ENCODE data around the gene TMEM259. TPM values are rescaled to one million over a fixed set of nuclear protein-coding genes. Genes with fewer than 3 reads are reported as not detected.

Gene TMEM259
- total and polyA plus RNA-seq, 7 experiments from 2014 or later, result 40.7 to 347 (median 302) TPM

DNA sequence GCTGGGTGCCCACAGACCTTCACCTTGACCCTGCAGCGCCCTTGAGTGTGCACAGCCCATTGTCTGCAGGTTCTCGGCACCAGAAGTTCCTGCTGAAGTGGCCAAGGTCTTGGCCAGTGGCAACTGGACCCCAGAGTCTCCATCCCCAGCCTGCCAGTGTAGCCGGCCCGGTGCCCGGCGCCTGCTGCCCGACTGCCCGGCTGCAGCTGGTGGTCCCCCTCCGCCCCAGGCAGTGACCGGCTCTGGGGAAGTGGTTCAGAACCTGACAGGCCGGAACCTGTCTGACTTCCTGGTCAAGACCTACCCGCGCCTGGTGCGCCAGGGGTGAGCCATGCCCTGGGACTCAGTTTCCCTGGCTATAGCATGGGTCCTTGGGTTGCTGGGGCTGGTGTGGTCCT lies 34.1 kb upstream of the TMEM259 start:
- Mint-ChIP-seq H3K36me3 (peaks cover 5 to 54% (median 22%) of the 10 kb centered on the region in 5 donors), H3K9me3 (peaks cover 0 to 28% (median 8%) of the 10 kb centered on the region in 11 donors), H3K4me3 (no peak overlapping the region), H3K27ac (no peak overlapping the region), H3K27me3 (no peaks in the 10 kb centered on the region), H3K4me1 (peaks cover 8 to 39% (median 25%) of the 10 kb centered on the region in 7 donors)
- ChIA-PET POLR2A (interaction anchor here (1.6 to 37.6 kb wide), 3 partner anchors 10 to 35 kb away, joined by 5 to 2022 read pairs (median 55); partner anchors contain the start of genes ARHGAP45, GPX4 and POLR2E), CTCF (interaction anchor here (0.7 to 5.5 kb wide), 3 partner anchors 11 to 139 kb away, joined by 3 to 28 read pairs (median 4); partner anchors contain the start of gene ARHGAP45)
- Histone ChIP-seq H3K4me1 (ENCODE audit: control insufficient read depth in 2 of 2, insufficient read depth in 2 of 2, low read length in 2 of 2) (peaks cover 14 to 15% of the 10 kb centered on the region in 2 donors), H3K27ac (ENCODE audit: low read depth, low read length) (no peak overlapping the region), H3K9me3 (ENCODE audit: control insufficient read depth in 2 of 3, low read length in 3 of 3) (peaks cover 0 to 23% (median 0%) of the 10 kb centered on the region in 3 experiments), H3K27me3 (ENCODE audit: control insufficient read depth in 2 of 2, insufficient read depth in 2 of 2, low read length in 2 of 2) (no peaks in the 10 kb centered on the region), H3K4me3 (ENCODE audit: low read length) (no peak overlapping the region), H3K36me3 (ENCODE audit: control insufficient read depth in 2 of 3, insufficient read depth in 3 of 3, low read length in 3 of 3) (peaks cover 0 to 58% (median 0%) of the 10 kb centered on the region in 3 experiments)
- ATAC-seq (no peak), DNase-seq (no peak)
- intact Hi-C loops (cut with micrococcal nuclease), result no loop called here

DNA sequence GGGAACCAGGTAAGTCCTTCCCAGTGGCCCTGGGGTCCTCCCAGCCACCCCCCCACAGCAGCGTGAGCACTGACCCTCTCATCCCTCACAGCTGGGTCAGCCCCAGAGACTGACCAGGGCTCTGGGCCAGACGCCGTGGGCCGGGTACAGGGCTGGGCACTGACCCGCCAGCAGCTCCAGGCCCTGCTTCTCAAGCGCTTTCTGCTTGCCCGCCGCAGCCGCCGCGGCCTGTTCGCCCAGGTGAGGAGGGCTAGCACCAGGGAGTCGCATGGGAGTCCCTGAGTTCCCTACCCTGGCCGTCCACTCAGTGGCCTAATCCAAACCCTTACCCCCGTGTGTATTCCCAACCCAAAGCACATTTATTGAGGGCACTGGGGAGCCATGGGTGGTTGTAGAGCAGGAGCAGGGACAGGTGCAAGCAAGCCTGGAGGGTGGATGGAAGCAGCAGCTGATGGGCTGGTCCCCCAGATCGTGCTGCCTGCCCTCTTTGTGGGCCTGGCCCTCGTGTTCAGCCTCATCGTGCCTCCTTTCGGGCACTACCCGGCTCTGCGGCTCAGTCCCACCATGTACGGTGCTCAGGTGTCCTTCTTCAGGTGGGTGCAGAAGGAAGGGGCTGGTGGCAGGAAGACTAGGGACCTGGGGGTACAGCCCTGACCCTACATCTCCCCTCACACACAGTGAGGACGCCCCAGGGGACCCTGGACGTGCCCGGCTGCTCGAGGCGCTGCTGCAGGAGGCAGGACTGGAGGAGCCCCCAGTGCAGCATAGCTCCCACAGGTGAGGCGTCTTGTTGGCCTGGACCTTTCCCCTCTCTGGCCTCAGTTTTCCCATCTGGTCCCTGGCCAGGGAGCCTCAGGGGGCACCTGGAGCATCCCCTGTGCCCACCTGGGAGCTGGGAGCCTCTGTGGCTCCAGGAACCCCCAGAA lies 33.4 kb upstream of the TMEM259 start:
- POLR2A ChIA-PET, result interaction anchor here (0.8 to 37.6 kb wide), 5 partner anchors 13 to 40 kb away, joined by 3 to 2022 read pairs (median 8); partner anchors contain the start of genes ABCA7, ARHGAP45, GPX4 and POLR2E
- H3K27ac ChIP-seq (ENCODE audit: low read depth, low read length), result no peak overlapping the region
- Mint-ChIP-seq H3K9me3 (peaks cover 0 to 24% (median 8%) of the 10 kb centered on the region in 11 donors), H3K36me3 (peaks cover 5 to 49% (median 22%) of the 10 kb centered on the region in 5 donors), H3K27me3 (no peaks in the 10 kb centered on the region), H3K4me1 (peaks cover 8 to 39% (median 25%) of the 10 kb centered on the region in 7 donors), H3K27ac (no peak overlapping the region), H3K4me3 (no peak overlapping the region)
- DNase-seq (no peak), ATAC-seq (no peak)
- no peak overlapping the region for H3K4me3 ChIP-seq (ENCODE audit: low read length)
- no peaks in the 10 kb centered on the region for H3K27me3 ChIP-seq (ENCODE audit: control insufficient read depth in 2 of 2, insufficient read depth in 2 of 2, low read length in 2 of 2)
- intact Hi-C loops (cut with micrococcal nuclease), result no loop called here
- H3K9me3 ChIP-seq (ENCODE audit: control insufficient read depth in 2 of 3, low read length in 3 of 3), result peaks cover 0 to 23% (median 0%) of the 10 kb centered on the region in 3 experiments
- H3K36me3 ChIP-seq (ENCODE audit: control insufficient read depth in 2 of 3, insufficient read depth in 3 of 3, low read length in 3 of 3), result peaks cover 0 to 58% (median 0%) of the 10 kb centered on the region in 3 experiments
- CTCF ChIA-PET, result interaction anchor here (0.7 to 5.5 kb wide), 3 partner anchors 12 to 140 kb away, joined by 3 to 28 read pairs (median 4); partner anchors contain the start of gene ARHGAP45
- peaks cover 14 to 15% of the 10 kb centered on the region in 2 donors for H3K4me1 ChIP-seq (ENCODE audit: control insufficient read depth in 2 of 2, insufficient read depth in 2 of 2, low read length in 2 of 2)

DNA sequence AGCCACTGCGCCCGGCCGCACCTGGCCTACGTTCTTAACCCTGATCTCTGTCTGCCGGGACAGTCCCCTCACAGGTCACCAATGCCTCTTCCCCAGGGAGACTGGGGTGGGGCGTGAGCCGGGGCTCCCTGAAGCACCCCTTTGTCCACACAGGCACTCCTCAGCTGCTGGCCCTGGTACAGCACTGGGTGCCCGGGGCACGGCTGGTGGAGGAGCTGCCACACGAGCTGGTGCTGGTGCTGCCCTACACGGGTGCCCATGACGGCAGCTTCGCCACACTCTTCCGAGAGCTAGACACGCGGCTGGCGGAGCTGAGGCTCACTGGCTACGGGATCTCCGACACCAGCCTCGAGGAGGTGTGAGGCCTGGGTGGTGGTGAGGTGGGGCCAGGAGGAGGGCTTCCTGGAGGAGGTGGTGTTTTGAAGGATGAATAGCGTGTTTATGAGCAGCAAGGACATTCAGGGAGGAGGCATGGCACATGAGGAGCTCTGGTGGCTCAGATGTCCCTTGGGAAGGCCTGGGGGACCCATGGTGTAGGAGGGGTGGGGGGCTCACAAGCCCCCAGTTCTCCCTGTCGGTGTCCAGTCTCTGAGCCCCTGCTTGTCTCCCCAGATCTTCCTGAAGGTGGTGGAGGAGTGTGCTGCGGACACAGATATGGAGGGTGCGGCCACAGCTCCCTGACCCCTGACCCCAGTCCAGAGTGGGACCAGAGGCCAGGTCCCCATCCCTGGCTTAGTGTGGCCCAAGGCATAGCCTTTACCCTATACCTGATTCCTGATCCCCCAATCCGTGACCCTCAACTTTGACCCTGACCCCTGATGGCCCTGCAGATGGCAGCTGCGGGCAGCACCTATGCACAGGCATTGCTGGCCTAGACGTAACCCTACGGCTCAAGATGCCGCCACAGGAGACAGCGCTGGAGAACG lies 32.5 kb upstream of the TMEM259 start:
- no peak overlapping the region for H3K27ac ChIP-seq (ENCODE audit: low read depth, low read length)
- ATAC-seq (no peak), DNase-seq (no peak)
- H3K4me1 ChIP-seq (ENCODE audit: control insufficient read depth in 2 of 2, insufficient read depth in 2 of 2, low read length in 2 of 2), result peaks cover 12 to 15% of the 10 kb centered on the region in 2 donors
- intact Hi-C loops (cut with micrococcal nuclease), result no loop called here
- H3K9me3 Mint-ChIP-seq, result peaks cover 0 to 24% (median 8%) of the 10 kb centered on the region in 11 donors
- peaks cover 0 to 60% (median 0%) of the 10 kb centered on the region in 3 experiments for H3K36me3 ChIP-seq (ENCODE audit: control insufficient read depth in 2 of 3, insufficient read depth in 3 of 3, low read length in 3 of 3)
- no peak overlapping the region for H3K4me3 Mint-ChIP-seq
- peaks cover 8 to 37% (median 24%) of the 10 kb centered on the region in 7 donors for H3K4me1 Mint-ChIP-seq
- no peak overlapping the region for H3K4me3 ChIP-seq (ENCODE audit: low read length)
- H3K27me3 ChIP-seq (ENCODE audit: control insufficient read depth in 2 of 2, insufficient read depth in 2 of 2, low read length in 2 of 2), result no peaks in the 10 kb centered on the region
- ChIA-PET POLR2A (interaction anchor here (0.6 to 1.8 kb wide), 6 partner anchors 13 to 219 kb away, joined by 3 to 8 read pairs (median 4); partner anchors contain the start of genes ABCA7 and ARHGAP45), CTCF (interaction anchor here (5.5 kb wide), 1 partner anchor 13 kb away, joined by 28 read pairs; the partner anchor contains the start of gene ARHGAP45)
- peak overlapping the region in 4 of 9 donors; percentile 9 to 61 (median 46) for H3K27ac Mint-ChIP-seq
- H3K36me3 Mint-ChIP-seq, result peaks cover 5 to 44% (median 22%) of the 10 kb centered on the region in 5 donors
- H3K9me3 ChIP-seq (ENCODE audit: control insufficient read depth in 2 of 3, low read length in 3 of 3), result peaks cover 0 to 18% (median 0%) of the 10 kb centered on the region in 3 experiments
- no peaks in the 10 kb centered on the region for H3K27me3 Mint-ChIP-seq

DNA sequence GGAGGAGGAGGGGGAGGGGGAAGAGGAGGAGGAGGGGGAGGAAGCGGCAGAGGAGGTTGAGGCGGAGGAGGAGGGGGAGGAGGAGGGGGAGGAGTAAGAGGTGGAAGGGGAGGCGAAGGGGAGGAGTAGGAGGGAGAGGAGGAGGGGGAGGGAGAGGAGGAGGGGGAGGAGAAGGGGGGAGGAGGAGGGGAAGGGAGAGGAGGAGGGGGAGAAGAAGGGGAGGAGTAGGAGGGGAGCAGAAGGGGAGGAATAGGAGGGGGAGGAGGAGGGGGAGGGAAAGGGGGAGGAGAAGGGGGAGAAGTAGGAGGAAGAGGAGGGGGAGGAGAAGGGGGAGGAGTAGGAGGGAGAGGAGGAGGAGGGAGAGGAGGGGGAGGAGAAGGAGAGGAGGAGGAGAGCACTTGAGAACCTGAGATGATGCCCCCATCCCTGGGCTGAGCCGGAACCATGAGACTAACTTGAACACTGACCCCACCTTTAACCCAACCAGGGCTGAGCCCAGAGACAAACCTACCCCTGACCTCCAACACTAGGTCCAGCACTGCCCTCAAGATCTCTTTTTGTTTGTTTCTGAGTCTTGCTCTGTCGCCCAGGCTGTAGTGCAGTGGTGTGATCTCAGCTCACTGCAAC lies 31.5 kb upstream of the TMEM259 start:
- DNase-seq (no peak), ATAC-seq (no peak)
- POLR2A ChIA-PET, result interaction anchor here (0.6 to 1.8 kb wide), 8 partner anchors 11 to 61 kb away, joined by 3 to 8 read pairs (median 5); partner anchors contain the start of genes ABCA7, ARHGAP45 and CNN2
- Mint-ChIP-seq H3K4me3 (peak overlapping the region in 1 of 10 donors; percentile 38), H3K9me3 (peaks cover 0 to 15% (median 7%) of the 10 kb centered on the region in 11 donors), H3K27me3 (no peaks in the 10 kb centered on the region), H3K4me1 (peaks cover 4 to 27% (median 14%) of the 10 kb centered on the region in 7 donors), H3K36me3 (peaks cover 5 to 34% (median 16%) of the 10 kb centered on the region in 5 donors), H3K27ac (peak overlapping the region in 4 of 9 donors; percentile 34 to 61 (median 46))
- Histone ChIP-seq H3K27me3 (ENCODE audit: control insufficient read depth in 2 of 2, insufficient read depth in 2 of 2, low read length in 2 of 2) (no peaks in the 10 kb centered on the region), H3K27ac (ENCODE audit: low read depth, low read length) (no peak overlapping the region), H3K36me3 (ENCODE audit: control insufficient read depth in 2 of 3, insufficient read depth in 3 of 3, low read length in 3 of 3) (peaks cover 0 to 57% (median 0%) of the 10 kb centered on the region in 3 experiments), H3K4me1 (ENCODE audit: control insufficient read depth in 2 of 2, insufficient read depth in 2 of 2, low read length in 2 of 2) (peaks cover 3 to 6% of the 10 kb centered on the region in 2 donors), H3K9me3 (ENCODE audit: control insufficient read depth in 2 of 3, low read length in 3 of 3) (peaks cover 0 to 14% (median 0%) of the 10 kb centered on the region in 3 experiments), H3K4me3 (ENCODE audit: low read length) (no peak overlapping the region)
- CTCF ChIA-PET, result no interaction called here
- intact Hi-C loops (cut with micrococcal nuclease), result no loop called here

DNA sequence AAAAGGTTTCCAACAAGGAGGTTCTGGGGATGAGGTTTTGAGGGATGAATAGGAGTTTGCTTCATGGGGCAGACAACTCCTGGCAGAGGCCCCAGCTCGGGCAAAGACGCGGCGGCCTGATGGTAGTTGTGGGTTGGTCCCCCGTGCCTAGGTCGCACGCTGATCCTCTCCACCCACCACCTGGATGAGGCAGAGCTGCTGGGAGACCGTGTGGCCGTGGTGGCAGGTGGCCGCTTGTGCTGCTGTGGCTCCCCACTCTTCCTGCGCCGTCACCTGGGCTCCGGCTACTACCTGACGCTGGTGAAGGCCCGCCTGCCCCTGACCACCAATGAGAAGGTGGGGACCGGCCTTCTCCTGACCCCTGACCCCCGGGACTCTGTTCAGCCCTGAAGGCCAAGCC lies 30.9 kb upstream of the TMEM259 start:
- Mint-ChIP-seq H3K4me1 (peaks cover 2 to 22% (median 8%) of the 10 kb centered on the region in 7 donors), H3K4me3 (no peak overlapping the region), H3K27ac (peak overlapping the region in 6 of 9 donors; percentile 3 to 84 (median 56)), H3K36me3 (peaks cover 3 to 27% (median 13%) of the 10 kb centered on the region in 5 donors), H3K27me3 (no peaks in the 10 kb centered on the region), H3K9me3 (peaks cover 0 to 8% (median 4%) of the 10 kb centered on the region in 11 donors)
- H3K27ac ChIP-seq (ENCODE audit: low read depth, low read length), result no peak overlapping the region
- CTCF ChIA-PET, result no interaction called here
- no peak overlapping the region for H3K4me3 ChIP-seq (ENCODE audit: low read length)
- no peaks in the 10 kb centered on the region for H3K27me3 ChIP-seq (ENCODE audit: control insufficient read depth in 2 of 2, insufficient read depth in 2 of 2, low read length in 2 of 2)
- intact Hi-C loops (cut with micrococcal nuclease), result no loop called here
- DNase-seq (no peak), ATAC-seq (no peak)
- H3K4me1 ChIP-seq (ENCODE audit: control insufficient read depth in 2 of 2, insufficient read depth in 2 of 2, low read length in 2 of 2), result no peaks in the 10 kb centered on the region
- POLR2A ChIA-PET, result interaction anchor here (0.9 to 1.6 kb wide), 5 partner anchors 9 to 37 kb away, joined by 3 to 7 read pairs (median 4); partner anchors contain the start of genes ABCA7 and CNN2
- H3K9me3 ChIP-seq (ENCODE audit: control insufficient read depth in 2 of 3, low read length in 3 of 3), result peaks cover 0 to 7% (median 0%) of the 10 kb centered on the region in 3 experiments
- peaks cover 0 to 57% (median 0%) of the 10 kb centered on the region in 3 experiments for H3K36me3 ChIP-seq (ENCODE audit: control insufficient read depth in 2 of 3, insufficient read depth in 3 of 3, low read length in 3 of 3)

All from naive thymus-derived CD4-positive, alpha-beta T cell (primary cell).